NCI-H2227 (cell line): Measurements from ENCODE around the gene GOLPH3.

ENCODE experiments used
- DNase-seq: peaks from one replicate; lab custom pipeline; 2025; ENCODE audit not compliant: unreplicated experiment; lab: John Stamatoyannopoulos, UW

GOLPH3 gene

GRCh38 chr5:32076699-32077695 is 97.1 kb downstream of the GOLPH3 start:
- DNase-seq, result peak; percentile 55
